ENCODE data around the gene ATF6B. TPM values are rescaled to one million over a fixed set of nuclear protein-coding genes. Genes with fewer than 3 reads are reported as not detected.

ATF6B gene
- 10 to 100 TPM; 25.6 to 59.0 (median 45.1) TPM for total RNA-seq

DNA sequence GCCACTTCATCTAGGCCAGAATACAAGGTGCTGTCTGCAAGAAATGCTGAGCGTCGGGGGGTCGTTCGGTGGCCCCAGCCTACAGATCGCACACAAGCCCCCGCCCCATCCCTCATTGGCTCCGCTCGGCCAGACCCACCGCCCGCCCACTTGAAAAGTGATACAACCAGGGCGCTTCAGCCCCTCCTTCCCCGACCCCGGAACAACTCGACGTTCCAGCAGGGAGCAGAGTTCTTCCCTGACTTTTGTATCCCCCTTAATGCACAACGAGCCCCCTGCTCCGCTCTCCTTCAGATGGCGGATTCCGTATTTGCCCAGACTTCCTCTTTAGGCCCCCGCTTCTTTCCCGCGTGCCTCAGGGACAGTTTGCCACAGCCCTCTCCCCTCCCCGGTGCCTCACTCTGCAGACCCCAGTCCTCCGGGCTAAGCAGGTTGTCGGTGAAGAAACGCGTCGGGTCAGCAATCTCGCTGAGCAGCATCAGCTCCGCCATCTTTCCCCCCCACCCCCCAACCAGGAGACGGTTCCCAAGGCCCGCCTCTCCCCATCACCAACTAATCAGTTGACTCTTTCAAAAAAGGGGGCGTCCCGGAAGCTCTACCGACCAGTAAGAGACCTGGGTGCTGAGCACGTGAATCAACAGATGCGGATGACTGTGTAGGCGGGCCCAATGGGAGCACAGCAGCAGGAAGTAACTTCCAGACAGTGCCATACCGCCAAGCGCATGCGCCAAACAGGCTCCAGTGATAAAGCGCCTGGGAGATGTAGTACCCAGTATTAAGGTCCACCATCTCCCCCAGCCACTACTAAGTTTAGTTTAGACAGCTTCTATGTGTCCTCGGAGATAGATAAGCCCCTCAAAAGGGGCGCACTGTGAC, at the start of gene ATF6B:
Gene ATF6B, minus strand, starts transcription at position 530 of the 876 bp plus-strand sequence. Its CDS starts 39 bp downstream, at position 491.
- in situ Hi-C loops (cut with MboI; ENCODE audit: low pct_unique_long_range_greater_than_20kb in 2 of 9, low sequenced_read_pairs in 9 of 9, unreplicated experiment in 9 of 9) = no loop called here
- 0% methylated on average over 1 to 6 of the region's 44 CpGs; no CpG with 5 or more reads in 3 of the 10 experiments for WGBS, 10 experiments

DNA sequence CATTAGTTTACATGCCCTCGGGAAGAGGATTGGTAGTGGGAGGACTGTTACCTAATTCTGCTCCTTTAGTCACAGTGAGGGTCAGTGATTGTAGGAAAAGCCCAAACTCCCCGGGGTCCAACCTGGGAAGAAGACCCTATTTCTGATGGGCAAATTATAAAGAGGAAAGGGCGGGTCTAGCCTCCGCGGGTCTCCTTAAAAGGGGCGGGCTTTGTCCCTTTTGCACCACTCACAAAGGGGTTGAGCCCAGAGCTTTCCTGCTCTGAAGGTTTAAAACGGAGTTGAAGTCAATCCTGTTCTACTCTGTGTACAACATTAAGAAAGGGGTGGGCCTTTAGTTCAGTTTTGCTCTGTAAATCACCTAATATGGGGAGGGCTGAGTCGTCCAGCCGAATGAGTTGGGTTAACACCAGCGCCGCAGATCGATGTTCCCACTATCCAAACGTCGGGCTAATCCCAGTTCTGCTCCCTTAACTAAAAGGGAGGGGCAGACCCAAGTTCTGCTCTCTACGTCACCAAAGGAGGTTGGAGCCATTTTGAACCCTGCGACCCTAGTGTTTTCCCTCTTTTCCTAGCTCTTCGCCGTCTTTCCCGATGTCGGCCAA, 49.2 kb upstream of the ATF6B start:
- in situ Hi-C loops (cut with MboI; ENCODE audit: low pct_unique_long_range_greater_than_20kb in 2 of 9, low sequenced_read_pairs in 9 of 9, unreplicated experiment in 9 of 9) = loop anchor here in 1 of 9 experiments (25.0 kb wide), 1 partner anchor 640 kb away; the partner anchor contains the start of genes ATP6V1G2, DDX39B, MCCD1 and NFKBIL1

More for the DNA sequence above, at the start of gene ATF6B:
- ATAC-seq (replicated peaks in 6 of 8) = peak; percentile 78 to 95 (median 92)
- Histone ChIP-seq H3K27ac (peak within 1 kb of the TSS; percentile 95), H3K4me3 (peak within 1 kb of the TSS; percentile 85 to 99 (median 94)), H3K4me1 (replicated peaks in 1 of 2) (peaks cover 19 to 20% of the 10 kb centered on the region in 2 donors)

DNA sequence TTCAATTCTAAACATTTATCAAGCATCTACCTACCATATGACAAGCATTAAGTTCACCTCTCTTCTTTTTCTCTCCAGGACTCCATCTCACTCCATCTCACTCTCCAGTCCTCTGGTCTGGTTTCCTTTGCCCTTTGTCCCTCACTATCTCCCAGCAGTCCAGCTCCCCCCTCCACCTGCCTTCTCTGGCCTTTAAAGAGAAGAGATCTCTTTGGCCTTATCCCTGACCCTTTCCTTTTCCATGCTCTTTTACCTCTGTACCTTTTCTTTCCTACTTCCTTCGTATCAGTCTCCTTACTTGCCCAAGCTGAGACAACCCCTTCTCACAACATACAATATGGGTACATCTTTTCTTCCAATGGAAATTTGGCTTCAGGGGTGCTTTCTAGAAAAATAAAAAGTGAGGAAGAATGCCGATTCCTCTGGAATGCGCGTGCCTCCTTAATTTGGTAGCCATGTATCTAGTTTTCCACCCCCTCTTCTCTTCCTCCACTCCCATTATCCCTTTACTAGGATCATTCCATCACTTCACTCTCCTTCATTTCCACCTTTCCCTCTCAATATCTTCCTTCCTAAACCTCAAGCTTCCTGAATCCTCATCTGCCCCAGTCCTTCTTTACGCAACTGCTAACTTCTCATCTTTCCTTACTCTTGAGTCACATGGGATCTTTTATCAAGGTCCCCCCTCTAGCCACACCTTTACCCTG, 48.6 kb upstream of the ATF6B start:
- WGBS, 10 experiments = 0 to 30% (median 11%) methylated on average over 1 to 5 of the region's 5 CpGs
- Histone ChIP-seq H3K27ac (peak overlapping the region; percentile 90 to 94), H3K4me3 (peak overlapping the region; percentile 85 to 99 (median 97)), H3K4me1 (replicated peaks in 1 of 2) (peaks cover 11 to 12% of the 10 kb centered on the region in 2 donors)
- ATAC-seq (replicated peaks in 6 of 8) = no peak
- in situ Hi-C loops (cut with MboI; ENCODE audit: low pct_unique_long_range_greater_than_20kb in 2 of 9, low sequenced_read_pairs in 9 of 9, unreplicated experiment in 9 of 9) = loop anchor here in 1 of 9 experiments (25.0 kb wide), 1 partner anchor 639 kb away; the partner anchor contains the start of genes ATP6V1G2, DDX39B, MCCD1 and NFKBIL1

More for the DNA sequence above, 49.2 kb upstream of the ATF6B start:
- peaks cover 11 to 12% of the 10 kb centered on the region in 2 donors for H3K4me1 ChIP-seq (replicated peaks in 1 of 2)
- peak; percentile 2 to 16 (median 8) for ATAC-seq (replicated peaks in 6 of 8)
- WGBS, 10 experiments = 0 to 15% (median 0%) methylated on average over 2 to 20 of the region's 20 CpGs; no CpG with 5 or more reads in 2 of the 10 experiments
- peak overlapping the region; percentile 85 to 99 (median 97) for H3K4me3 ChIP-seq
- H3K27ac ChIP-seq = peak overlapping the region; percentile 90 to 94

DNA sequence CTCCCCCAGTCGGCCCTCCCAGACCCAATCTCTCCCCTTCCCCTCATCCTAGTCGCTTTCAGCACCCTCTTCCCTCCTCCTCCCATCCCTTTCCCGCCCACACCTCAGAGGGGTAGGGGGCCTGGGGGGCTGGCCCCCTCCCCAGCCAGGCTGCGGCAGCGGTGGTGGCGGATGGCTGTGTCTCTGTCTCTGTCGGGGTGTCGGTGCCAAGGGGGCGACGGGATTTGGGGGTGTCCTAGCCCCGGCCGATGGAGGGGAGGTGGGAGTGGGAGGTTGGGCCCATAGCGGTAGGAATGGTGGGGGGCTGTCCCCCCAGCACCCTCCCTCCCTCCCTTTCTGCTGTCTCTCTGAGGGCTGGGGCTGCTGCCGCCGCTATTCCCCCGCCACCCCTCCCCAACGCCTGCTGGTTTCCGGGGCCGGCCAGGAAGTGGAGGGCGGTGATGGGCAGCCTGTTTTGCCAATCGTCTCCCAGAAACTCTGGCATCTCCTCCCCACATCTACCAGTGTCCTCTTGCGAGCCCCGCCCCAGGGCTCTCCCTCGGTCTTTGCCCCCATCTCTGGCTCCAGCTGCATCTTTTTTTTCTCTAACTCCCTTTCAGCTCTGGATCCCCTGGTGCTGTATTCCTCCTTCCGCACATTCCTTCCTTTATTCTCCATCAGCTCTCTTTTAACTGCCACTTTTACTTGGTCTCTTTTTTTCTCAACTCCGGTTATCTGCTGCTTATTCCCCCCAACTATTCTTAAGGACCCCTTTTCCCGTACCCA, 47.8 kb upstream of the ATF6B start, which contains the start of gene AGPAT1:
Gene AGPAT1, minus strand, starts transcription at position 374 of the 765 bp plus-strand sequence. CDS start 4,588 bp downstream, outside the sequence.
- Histone ChIP-seq H3K4me3 (peak within 1 kb of the TSS; percentile 85 to 99 (median 97)), H3K27ac (peak within 1 kb of the TSS; percentile 90 to 94), H3K4me1 (replicated peaks in 1 of 2) (peaks cover 11 to 12% of the 10 kb centered on the region in 2 donors)
- WGBS, 10 experiments = 0 to 20% (median 0%) methylated on average over 1 to 7 of the region's 27 CpGs; no CpG with 5 or more reads in 2 of the 10 experiments
- in situ Hi-C loops (cut with MboI; ENCODE audit: low pct_unique_long_range_greater_than_20kb in 2 of 9, low sequenced_read_pairs in 9 of 9, unreplicated experiment in 9 of 9) = loop anchor here in 1 of 9 experiments (25.0 kb wide), 1 partner anchor 639 kb away; the partner anchor contains the start of genes ATP6V1G2, DDX39B, MCCD1 and NFKBIL1
- ATAC-seq (replicated peaks in 6 of 8) = peak; percentile 35 to 62 (median 54)

DNA sequence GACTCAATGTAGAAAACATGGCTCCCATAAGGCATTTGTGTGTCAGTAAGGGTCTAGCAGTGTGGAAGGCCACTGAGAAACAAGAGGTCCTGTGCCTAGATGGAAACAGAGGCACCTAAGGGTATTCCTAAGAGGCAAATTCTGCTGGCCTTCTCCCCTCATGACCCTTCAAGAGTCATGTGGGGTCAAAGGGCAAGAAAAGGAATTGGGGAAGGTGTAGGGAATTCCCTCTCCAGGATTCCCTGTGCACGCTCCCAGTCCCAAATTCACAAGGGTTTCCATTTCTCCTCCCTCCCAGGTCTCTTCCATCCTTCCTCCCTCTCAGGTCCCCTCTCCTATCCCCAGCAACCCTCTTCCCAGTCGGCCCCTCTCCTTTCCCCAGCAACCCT, 47.3 kb upstream of the ATF6B start:
- Histone ChIP-seq H3K27ac (peak overlapping the region; percentile 77 to 83), H3K4me3 (peak overlapping the region; percentile 85 to 99 (median 97)), H3K4me1 (replicated peaks in 1 of 2) (peaks cover 11 to 12% of the 10 kb centered on the region in 2 donors)
- in situ Hi-C loops (cut with MboI; ENCODE audit: low pct_unique_long_range_greater_than_20kb in 2 of 9, low sequenced_read_pairs in 9 of 9, unreplicated experiment in 9 of 9) = loop anchor here in 1 of 9 experiments (25.0 kb wide), 1 partner anchor 638 kb away; the partner anchor contains the start of genes ATP6V1G2, DDX39B, MCCD1 and NFKBIL1
- no CpG with 5 or more reads among the region's 2 CpGs for WGBS, 10 experiments
- no peak for ATAC-seq (replicated peaks in 6 of 8)

DNA sequence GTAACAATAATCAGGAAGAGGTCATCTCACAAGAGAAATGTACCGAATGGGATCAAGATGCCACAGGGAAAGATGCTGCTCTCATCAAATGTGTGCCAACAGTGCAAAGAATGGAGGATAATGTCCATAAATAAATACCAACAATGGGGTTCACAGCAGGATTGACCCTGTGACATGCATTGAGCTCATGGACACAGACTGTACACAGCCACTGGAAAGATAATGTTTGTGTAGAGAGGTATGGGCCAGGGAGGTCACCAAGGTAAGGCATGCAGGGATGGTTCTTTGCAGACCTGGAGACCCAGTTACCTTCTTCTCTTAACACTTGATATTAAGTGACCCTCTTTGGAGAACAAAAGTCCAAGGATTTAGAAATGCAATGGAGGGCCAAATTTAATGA, 46.4 kb upstream of the ATF6B start:
- no peak overlapping the region for H3K4me3 ChIP-seq
- WGBS, 10 experiments = 67 to 100% (median 100%) methylated on average over 1 of the region's 1 CpG; no CpG with 5 or more reads in 6 of the 10 experiments
- no peak overlapping the region for H3K27ac ChIP-seq
- in situ Hi-C loops (cut with MboI; ENCODE audit: low pct_unique_long_range_greater_than_20kb in 2 of 9, low sequenced_read_pairs in 9 of 9, unreplicated experiment in 9 of 9) = no loop called here
- H3K4me1 ChIP-seq (replicated peaks in 1 of 2) = peaks cover 8 to 9% of the 10 kb centered on the region in 2 donors
- no peak for ATAC-seq (replicated peaks in 6 of 8)

DNA sequence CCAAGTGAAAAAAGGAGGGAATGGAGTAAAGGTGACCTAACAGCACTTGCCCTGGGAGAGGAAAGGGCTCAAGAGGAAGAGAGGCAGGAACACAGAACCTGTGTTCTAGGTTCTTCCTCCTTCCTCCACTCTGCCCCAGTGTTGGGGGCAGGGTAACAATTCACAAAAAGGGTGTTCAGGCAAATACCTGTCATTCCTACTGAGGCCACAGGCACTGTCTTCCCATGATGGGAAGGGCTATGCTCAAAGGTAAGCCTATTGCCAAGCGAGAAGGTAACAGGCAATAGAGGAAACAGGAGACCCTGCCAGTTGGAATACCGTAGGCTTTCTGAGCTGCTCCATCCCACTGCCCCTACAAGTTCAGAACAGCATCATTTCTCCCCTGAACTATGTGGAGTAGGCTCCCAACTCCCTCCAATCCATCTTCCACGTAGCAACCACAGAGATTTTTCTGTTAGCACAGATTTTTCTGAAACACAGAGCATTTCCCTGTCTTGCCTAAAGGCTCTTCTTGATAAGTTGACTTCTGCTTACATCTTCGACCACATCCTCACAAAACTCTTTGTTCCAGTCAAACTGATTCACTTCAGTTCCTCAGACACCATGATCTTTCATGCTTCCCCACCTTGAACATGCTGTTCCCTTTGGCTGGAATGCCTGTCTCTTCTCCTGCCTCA, 45.1 kb upstream of the ATF6B start:
- in situ Hi-C loops (cut with MboI; ENCODE audit: low pct_unique_long_range_greater_than_20kb in 2 of 9, low sequenced_read_pairs in 9 of 9, unreplicated experiment in 9 of 9) = no loop called here

DNA sequence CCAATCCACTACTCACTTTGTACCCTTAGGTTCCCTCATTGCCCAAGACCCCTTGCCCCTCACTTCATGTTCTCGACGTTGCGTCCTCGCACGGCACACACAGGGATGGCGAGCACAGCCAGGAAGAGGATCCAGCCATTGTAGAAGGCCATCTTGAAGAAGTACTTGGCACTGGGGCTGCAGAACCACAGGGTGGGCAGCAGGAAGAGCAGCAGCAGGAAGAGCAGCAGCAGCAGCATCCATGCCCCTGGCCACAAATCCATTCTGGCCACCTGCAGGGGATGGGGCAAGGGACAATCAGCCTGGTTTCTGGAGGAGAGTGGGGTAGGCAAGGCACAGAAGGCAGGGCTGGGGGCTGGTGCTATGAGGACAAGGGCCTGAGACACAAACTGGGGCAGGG, 43.2 kb upstream of the ATF6B start:
- ATAC-seq (replicated peaks in 6 of 8) = no peak
- 87 to 100% (median 98%) methylated on average over 2 to 6 of the region's 6 CpGs; no CpG with 5 or more reads in 7 of the 10 experiments for WGBS, 10 experiments
- in situ Hi-C loops (cut with MboI; ENCODE audit: low pct_unique_long_range_greater_than_20kb in 2 of 9, low sequenced_read_pairs in 9 of 9, unreplicated experiment in 9 of 9) = no loop called here
- H3K4me3 ChIP-seq = no peak overlapping the region
- H3K27ac ChIP-seq = no peak overlapping the region
- peaks cover 4 to 6% of the 10 kb centered on the region in 2 donors for H3K4me1 ChIP-seq (replicated peaks in 1 of 2)

More for the DNA sequence above, 45.1 kb upstream of the ATF6B start:
- H3K4me1 ChIP-seq (replicated peaks in 1 of 2) = peaks cover 4 to 6% of the 10 kb centered on the region in 2 donors
- no peak overlapping the region for H3K27ac ChIP-seq
- ATAC-seq (replicated peaks in 6 of 8) = no peak
- H3K4me3 ChIP-seq = no peak overlapping the region
- 80 to 100% (median 95%) methylated on average over 1 to 2 of the region's 4 CpGs; no CpG with 5 or more reads in 2 of the 10 experiments for WGBS, 10 experiments

DNA sequence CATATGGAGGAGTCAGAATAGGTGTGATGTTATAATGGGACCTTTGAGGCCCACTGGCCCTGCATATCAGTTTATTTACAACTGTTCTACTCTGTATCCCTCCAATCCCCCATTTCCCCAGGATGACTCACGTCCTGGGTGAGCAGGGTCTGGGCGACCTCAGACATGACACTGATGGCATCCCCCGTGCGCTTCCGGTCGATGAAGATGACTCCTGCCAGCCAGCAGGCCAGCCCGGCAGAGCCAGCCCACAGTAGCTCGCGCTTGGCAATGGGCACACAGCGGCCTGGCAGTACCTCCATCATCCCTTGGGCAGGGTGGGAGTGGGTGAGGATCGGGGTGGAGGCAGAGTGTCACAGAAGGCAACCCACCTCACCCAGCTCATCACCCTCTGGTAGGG, 42.2 kb upstream of the ATF6B start:
- no peak overlapping the region for H3K27ac ChIP-seq
- peaks cover 4 to 6% of the 10 kb centered on the region in 2 donors for H3K4me1 ChIP-seq (replicated peaks in 1 of 2)
- in situ Hi-C loops (cut with MboI; ENCODE audit: low pct_unique_long_range_greater_than_20kb in 2 of 9, low sequenced_read_pairs in 9 of 9, unreplicated experiment in 9 of 9) = no loop called here
- no peak overlapping the region for H3K4me3 ChIP-seq
- 50 to 100% (median 88%) methylated on average over 1 to 4 of the region's 11 CpGs; no CpG with 5 or more reads in 6 of the 10 experiments for WGBS, 10 experiments
- peak in 1 of 8 experiments; percentile 5 for ATAC-seq (replicated peaks in 6 of 8)

DNA sequence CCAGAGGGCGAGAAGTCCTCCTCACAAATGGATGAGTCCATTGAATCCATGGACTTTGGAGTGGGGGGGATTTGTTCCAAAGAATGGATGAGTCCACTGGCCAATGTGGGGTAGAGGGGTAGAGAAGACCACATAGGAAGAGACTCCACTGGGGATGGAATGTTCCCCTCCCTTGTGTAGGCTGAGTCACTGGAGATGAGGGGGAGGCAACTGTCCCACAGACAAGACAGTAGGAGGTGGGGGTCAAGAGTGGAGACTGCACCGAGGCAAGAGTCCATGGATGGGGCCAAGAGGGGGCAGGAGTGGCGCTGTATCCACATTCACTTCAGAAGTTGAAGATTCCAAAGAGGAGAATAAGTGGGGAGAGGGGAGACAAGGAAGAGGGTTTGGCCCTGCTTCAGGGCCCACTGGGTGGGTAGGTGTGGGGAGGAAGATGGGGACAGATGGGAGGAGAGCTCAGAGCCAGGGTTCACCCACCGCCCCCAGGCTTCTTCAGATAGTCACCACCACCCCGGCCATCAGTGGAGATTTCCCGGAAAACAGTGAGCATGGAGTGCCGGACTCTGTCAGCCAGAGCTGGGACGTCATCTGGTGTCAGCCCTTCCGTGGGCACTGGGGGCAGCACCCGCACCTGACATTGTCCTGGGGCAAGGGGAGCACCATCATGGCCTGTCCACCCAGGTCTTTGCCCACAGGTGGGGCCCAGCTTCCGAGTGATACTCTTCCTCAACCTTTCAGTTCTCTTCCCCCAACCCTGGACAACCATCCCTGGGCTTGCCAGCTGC, 41.0 kb upstream of the ATF6B start:
- in situ Hi-C loops (cut with MboI; ENCODE audit: low pct_unique_long_range_greater_than_20kb in 2 of 9, low sequenced_read_pairs in 9 of 9, unreplicated experiment in 9 of 9) = no loop called here
- Histone ChIP-seq H3K4me1 (replicated peaks in 1 of 2) (no peaks in the 10 kb centered on the region), H3K4me3 (no peak overlapping the region), H3K27ac (no peak overlapping the region)
- WGBS, 10 experiments = 80 to 89% (median 85%) methylated on average over 1 to 4 of the region's 11 CpGs; no CpG with 5 or more reads in 7 of the 10 experiments
- peak in 7 of 8 experiments; percentile 14 to 35 (median 29) for ATAC-seq (replicated peaks in 6 of 8)

Measured in motor neuron (in vitro differentiated cells).